ENCODE data around the gene SLC13A4.

DNA sequence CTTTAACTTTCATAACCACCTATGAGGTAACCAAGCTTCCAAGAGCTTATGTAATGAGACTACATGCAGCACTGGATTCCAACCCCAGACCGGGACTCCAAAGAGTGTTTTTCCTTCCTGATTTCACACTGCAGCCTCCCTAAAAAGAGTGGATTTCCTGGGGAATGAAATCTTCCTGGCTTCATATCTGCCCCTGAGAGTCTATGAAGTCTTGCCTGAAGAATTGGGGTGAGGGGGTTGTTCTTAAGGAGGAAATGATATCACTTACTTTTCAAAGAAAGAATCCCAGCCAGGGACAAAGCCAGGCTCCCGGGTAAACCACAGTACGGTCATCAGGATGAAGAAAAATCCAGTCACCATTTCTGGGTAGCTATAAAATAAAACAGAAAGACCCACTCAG, 35.9 kb downstream of the SLC13A4 start:
- TF ChIP-seq, protein P1, sequence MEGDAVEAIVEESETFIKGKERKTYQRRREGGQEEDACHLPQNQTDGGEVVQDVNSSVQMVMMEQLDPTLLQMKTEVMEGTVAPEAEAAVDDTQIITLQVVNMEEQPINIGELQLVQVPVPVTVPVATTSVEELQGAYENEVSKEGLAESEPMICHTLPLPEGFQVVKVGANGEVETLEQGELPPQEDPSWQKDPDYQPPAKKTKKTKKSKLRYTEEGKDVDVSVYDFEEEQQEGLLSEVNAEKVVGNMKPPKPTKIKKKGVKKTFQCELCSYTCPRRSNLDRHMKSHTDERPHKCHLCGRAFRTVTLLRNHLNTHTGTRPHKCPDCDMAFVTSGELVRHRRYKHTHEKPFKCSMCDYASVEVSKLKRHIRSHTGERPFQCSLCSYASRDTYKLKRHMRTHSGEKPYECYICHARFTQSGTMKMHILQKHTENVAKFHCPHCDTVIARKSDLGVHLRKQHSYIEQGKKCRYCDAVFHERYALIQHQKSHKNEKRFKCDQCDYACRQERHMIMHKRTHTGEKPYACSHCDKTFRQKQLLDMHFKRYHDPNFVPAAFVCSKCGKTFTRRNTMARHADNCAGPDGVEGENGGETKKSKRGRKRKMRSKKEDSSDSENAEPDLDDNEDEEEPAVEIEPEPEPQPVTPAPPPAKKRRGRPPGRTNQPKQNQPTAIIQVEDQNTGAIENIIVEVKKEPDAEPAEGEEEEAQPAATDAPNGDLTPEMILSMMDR (IDR thresholded peaks at IDR 0.05; ENCODE audit: borderline replicate concordance, extremely low read depth, low read length, poor library complexity, severe bottlenecking), result no peak
- no peak for TF ChIP-seq EZH2 (IDR thresholded peaks at IDR 0.05; ENCODE audit: borderline replicate concordance, low read depth, low read length, severe bottlenecking)

All from DND-41 (cell line).